Kidney (tissue), 14 donors: ENCODE results near the gene ZCCHC2. TPM values are rescaled to one million over a fixed set of nuclear protein-coding genes. Genes with fewer than 3 reads are reported as not detected.

Source experiments
- DNase-seq, 5 donors: peaks; one replicate each; pipeline ENCODE4 v3.0.0-alpha.2; 2013 to 2020
- FAIRE-seq: peaks from 2 replicates; lab custom pipeline; 2012; peaks lifted over from hg19 to GRCh38; lab: Jason Lieb, UNC
- H3K27ac ChIP-seq, 2 donors: one replicate each; pipeline ENCODE4 v1.7.0; 2013; ENCODE audit warnings: low read depth in 2 of 2, low read length in 2 of 2, inconsistent platforms in 1 of 2
- H3K27me3 ChIP-seq: one replicate; pipeline ENCODE4 v1.7.1; 2013; ENCODE audit warnings: low read length, inconsistent platforms; ENCODE audit not compliant: control insufficient read depth, insufficient read depth
- H3K36me3 ChIP-seq, 3 donors: one replicate each; pipeline versions ENCODE4 v1.7.0 to v1.7.1; 2013; ENCODE audit warnings: low read length in 3 of 3, control low read depth in 1 of 3, inconsistent platforms in 1 of 3; ENCODE audit not compliant: insufficient read depth in 3 of 3, control insufficient read depth in 2 of 3
- H3K4me1 ChIP-seq, 3 donors: one replicate each; pipeline versions ENCODE4 v1.7.0 to v1.7.1; 2013; ENCODE audit warnings: low read length in 3 of 3, inconsistent platforms in 1 of 3, low read depth in 1 of 3; ENCODE audit not compliant: control insufficient read depth in 2 of 3, insufficient read depth in 2 of 3
- H3K4me3 ChIP-seq, 3 donors: one replicate each; pipeline versions ENCODE4 v1.7.0 to v1.8.1; 2013; ENCODE audit warnings: low read length in 3 of 3, control low read depth in 1 of 3, inconsistent platforms in 1 of 3
- H3K9ac ChIP-seq, 3 donors: one replicate each; pipeline versions ENCODE4 v1.7.0 to v1.7.1; 2013; ENCODE audit warnings: low read length in 3 of 3, control low read depth in 1 of 3, inconsistent platforms in 1 of 3
- H3K9me3 ChIP-seq, 3 donors: one replicate each; pipeline versions ENCODE4 v1.7.0 to v1.7.1; 2013; ENCODE audit warnings: low read length in 3 of 3, control low read depth in 1 of 3, inconsistent platforms in 1 of 3; ENCODE audit not compliant: control insufficient read depth in 2 of 3, insufficient read depth in 1 of 3
- CTCF ChIP-seq: IDR thresholded peaks from 3 replicates; pipeline ENCODE4 v1.5.1; 2012; ENCODE audit warnings: mild to moderate bottlenecking, moderate library complexity, borderline replicate concordance; ENCODE audit not compliant: insufficient read depth; ENCODE audit errors: extremely low read depth
- intact Hi-C: fragments of 100-400 bp; cut with DNase I; formaldehyde crosslinking; loops from one replicate; pipeline ENCODE4 v1.11.1; 2022
- polyA plus RNA-seq: library from polyadenylated mRNA; stranded (reverse); fragments of 350-450 nt; fragmentation: Illumina TruSeq; extraction: RNeasy Lipid Tissue Mini Kit (QIAGEN cat#74804); gene quantifications from one replicate; pipeline ENCODE4 v1.2.3, GENCODE V29; 2014; ENCODE audit warnings: low read depth, low replicate concordance; ENCODE audit not compliant: insufficient read depth
- total RNA-seq: library from RNA; stranded (reverse); fragmentation: NEBNext Ultra II Directional; extraction: Animal tissue kit (Norgen Biotek cat#: 25700); gene quantifications from one replicate; pipeline ENCODE4 v1.2.1, GENCODE V29; 2021
- donor health status: control.
- donor health status: control.
- donor health status: control.
- donor health status: control.
- donor health status: control.
- donor health status: DM: yes; HTN: yes; CAD: no.
- donor health status: Normal renal cell carcinoma (clear cell type).

The ZCCHC2 gene
- total and polyA plus RNA-seq, 2 donors from 2014 or later: 5.5 to 22.1 TPM

DNA sequence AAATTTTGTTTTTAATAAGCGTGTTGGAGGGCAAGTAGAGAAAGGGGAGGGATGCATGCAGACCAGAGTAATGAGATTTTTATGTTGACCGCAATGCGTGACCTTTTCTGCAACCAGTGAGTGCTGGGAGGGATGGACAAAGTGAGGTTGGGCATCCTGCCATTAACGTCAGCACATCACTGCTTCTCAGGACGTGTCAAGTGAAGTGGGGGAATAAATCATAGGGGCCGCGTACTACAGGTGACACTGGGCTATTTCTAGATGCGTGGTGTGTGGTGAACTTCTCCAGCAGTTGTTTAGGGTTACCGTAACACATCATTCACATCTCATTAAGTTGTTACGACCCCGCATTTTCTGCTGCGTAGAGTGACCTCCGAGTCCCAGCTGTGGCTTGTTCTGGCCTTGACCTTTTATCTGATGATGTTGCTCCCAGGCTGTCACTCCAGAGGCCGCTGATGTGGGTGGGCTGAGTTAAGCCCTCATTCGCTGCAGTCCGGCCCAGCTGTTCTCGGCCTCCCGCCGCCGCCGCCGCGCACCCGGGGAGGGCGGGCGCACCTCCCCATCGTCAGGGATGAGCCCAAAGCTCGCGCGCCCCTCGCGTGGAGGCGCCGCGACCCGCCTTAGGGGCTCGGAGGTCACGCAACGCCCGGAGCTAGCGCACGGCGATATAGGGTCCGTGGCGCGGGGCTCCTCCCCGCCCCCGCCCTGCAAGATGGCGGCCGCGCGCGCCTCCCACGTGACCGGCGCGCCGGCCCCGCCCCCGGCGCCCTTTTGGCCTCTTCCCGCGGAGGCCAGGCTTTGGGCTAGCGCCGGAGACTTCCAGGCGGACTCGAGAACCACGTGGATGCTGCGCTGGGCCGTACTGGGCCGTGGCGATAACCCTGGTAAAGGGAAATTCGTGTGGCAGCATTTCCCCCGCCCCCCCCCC is 3.5 kb downstream of the ZCCHC2 start:
- peak overlapping the region; percentile 74 to 97 (median 95) for H3K4me3 ChIP-seq
- no peak for FAIRE-seq
- H3K27me3 ChIP-seq: peaks cover under 1% of the 10 kb centered on the region
- peak overlapping the region; percentile 51 to 98 (median 95) for H3K9ac ChIP-seq
- H3K36me3 ChIP-seq: no peaks in the 10 kb centered on the region
- H3K27ac ChIP-seq: peak overlapping the region; percentile 99
- intact Hi-C loops: no loop called here
- H3K4me1 ChIP-seq: peaks cover 4 to 25% (median 5%) of the 10 kb centered on the region in 3 donors
- peak; percentile 75 to 94 (median 86) for DNase-seq
- H3K9me3 ChIP-seq: no peaks in the 10 kb centered on the region
- TF ChIP-seq CTCF: no peak

- H3K9ac ChIP-seq: no peak overlapping the region
- H3K9me3 ChIP-seq: no peaks in the 10 kb centered on the region
- DNase-seq (no peak), FAIRE-seq (no peak)
- H3K27me3 ChIP-seq: no peaks in the 10 kb centered on the region
- no peak overlapping the region for H3K4me3 ChIP-seq
- H3K36me3 ChIP-seq: no peaks in the 10 kb centered on the region
- no peak overlapping the region for H3K27ac ChIP-seq
- H3K4me1 ChIP-seq: peaks cover 4 to 28% (median 7%) of the 10 kb centered on the region in 3 donors
- TF ChIP-seq CTCF: no peak
- intact Hi-C loops: no loop called here
Observed at GRCh38 chr18:62529597-62529996, 6.8 kb downstream of the ZCCHC2 start.

DNA sequence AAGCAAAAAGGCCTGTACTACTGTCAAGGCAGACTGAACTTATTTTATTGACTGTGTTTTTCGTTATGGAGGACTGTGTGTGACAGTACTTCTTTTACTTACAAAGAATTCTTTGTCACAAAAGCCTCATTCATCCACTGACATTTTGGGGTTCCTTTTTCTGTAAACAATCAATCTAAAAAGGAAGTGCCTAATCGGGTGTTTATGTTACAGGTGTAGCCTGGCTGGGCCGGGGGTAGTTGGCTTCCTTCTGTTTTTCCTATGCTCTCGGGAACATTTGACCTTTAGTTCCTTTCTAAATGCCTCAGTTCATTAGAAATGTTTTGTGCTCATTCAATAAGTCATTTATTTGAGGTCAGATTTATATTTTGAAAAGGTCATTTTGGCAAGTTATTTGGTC is 8.3 kb downstream of the ZCCHC2 start:
- FAIRE-seq: no peak
- H3K36me3 ChIP-seq: no peaks in the 10 kb centered on the region

More for the DNA sequence above, 8.3 kb downstream of the ZCCHC2 start:
- H3K27me3 ChIP-seq: no peaks in the 10 kb centered on the region
- no peak overlapping the region for H3K9ac ChIP-seq
- H3K27ac ChIP-seq: no peak overlapping the region
- intact Hi-C loops: no loop called here
- TF ChIP-seq CTCF: no peak
- H3K4me3 ChIP-seq: no peak overlapping the region
- no peak for DNase-seq
- no peaks in the 10 kb centered on the region for H3K9me3 ChIP-seq
- H3K4me1 ChIP-seq: peaks cover 0 to 26% (median 7%) of the 10 kb centered on the region in 3 donors
